Measurements from ENCODE around the gene MTRR.

- no peak for TF ChIP-seq CTCF (conservative IDR thresholded peaks at IDR 0.05)
- TF ChIP-seq EZH2 (IDR thresholded peaks at IDR 0.05; ENCODE audit: low read depth), result no peak
Observed at GRCh38 chr5:7873216-7873615, 4.3 kb downstream of the MTRR start.

Measured in PC-9 (cell line).